Measurements from ENCODE around the gene ARHGEF11.

- no peak for TF ChIP-seq CTCF (IDR thresholded peaks at IDR 0.05)
- TF ChIP-seq ZFX (IDR thresholded peaks at IDR 0.05; ENCODE audit: borderline replicate concordance) = no peak
These were observed 151.5 kb downstream of the ARHGEF11 start for GRCh38 chr1:156894001-156894400.

Measured in 22Rv1 (cell line).